LNCaP clone FGC (cell line): Measurements from ENCODE around the gene CIDEC.
"Not testable (repeated sequence)": the region's sequence is repeated elsewhere in the genome, so short reads cannot be mapped to it uniquely, and the experiment has no call there.

Source experiments
- DNase-seq: peaks from one replicate; pipeline ENCODE4 v3.0.0-alpha.2; 2011; ENCODE audit warnings: low read depth
- H3K4me3 ChIP-seq: 2 replicates; pipeline ENCODE4 v1.5.1; 2011; ENCODE audit warnings: mild to moderate bottlenecking, low read depth, low read length, control low read depth
- TF ChIP-seq, protein P1 (sequence below): IDR thresholded peaks from 2 replicates; pipeline ENCODE4 v1.5.1; 2012; ENCODE audit warnings: mild to moderate bottlenecking; ENCODE audit not compliant: control insufficient read depth, insufficient read depth; ENCODE audit errors: extremely low read depth

The CIDEC gene

DNA sequence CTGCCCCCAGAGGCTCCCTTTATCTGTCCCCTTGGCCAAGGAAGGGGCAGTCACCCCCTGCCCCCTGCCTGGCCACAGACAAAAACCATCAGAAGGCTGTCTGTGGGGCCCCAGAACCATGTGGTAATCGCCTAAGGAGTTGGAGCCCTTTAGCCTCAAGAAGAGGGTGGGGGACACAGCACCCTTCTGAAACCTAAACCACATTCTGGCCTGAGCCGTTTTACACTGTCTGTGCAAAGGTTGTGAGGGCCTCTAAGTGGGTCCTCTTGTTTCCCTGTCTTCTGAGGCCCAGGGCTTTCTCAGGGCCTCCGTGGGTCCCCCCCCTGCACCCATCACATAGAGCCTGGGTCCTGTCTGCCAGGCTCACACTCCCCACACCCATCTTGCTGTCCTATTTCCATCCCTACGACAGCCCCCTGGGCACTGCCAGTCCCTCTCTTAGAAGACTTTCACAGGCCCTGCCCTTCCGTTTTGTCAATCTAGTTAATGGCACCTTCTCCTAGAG is 18.4 kb downstream of the CIDEC start:
- no peak overlapping the region for H3K4me3 ChIP-seq
- DNase-seq, result no peak
- TF ChIP-seq, protein P1, sequence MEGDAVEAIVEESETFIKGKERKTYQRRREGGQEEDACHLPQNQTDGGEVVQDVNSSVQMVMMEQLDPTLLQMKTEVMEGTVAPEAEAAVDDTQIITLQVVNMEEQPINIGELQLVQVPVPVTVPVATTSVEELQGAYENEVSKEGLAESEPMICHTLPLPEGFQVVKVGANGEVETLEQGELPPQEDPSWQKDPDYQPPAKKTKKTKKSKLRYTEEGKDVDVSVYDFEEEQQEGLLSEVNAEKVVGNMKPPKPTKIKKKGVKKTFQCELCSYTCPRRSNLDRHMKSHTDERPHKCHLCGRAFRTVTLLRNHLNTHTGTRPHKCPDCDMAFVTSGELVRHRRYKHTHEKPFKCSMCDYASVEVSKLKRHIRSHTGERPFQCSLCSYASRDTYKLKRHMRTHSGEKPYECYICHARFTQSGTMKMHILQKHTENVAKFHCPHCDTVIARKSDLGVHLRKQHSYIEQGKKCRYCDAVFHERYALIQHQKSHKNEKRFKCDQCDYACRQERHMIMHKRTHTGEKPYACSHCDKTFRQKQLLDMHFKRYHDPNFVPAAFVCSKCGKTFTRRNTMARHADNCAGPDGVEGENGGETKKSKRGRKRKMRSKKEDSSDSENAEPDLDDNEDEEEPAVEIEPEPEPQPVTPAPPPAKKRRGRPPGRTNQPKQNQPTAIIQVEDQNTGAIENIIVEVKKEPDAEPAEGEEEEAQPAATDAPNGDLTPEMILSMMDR, result no peak

DNA sequence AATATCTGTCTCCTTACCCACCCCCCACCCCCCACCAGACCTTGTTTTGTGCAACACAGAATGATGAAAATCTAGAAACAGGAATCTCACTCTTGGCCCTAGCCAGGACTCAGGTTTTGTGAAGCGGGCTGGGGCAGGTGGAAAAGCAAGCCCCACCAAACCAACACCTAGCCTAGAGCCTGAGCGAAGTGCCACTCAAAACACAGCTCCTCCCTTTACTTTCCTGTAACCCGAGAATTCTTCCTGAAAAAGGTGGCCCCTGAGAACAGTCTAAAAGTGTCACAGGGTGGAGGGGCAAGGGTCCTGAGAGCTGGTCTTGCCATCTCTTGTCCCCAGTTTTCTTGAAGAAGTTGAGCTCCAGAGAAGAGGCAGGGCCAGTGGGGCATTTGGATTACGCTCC is 18.9 kb downstream of the CIDEC start:
- DNase-seq, result no peak

DNA sequence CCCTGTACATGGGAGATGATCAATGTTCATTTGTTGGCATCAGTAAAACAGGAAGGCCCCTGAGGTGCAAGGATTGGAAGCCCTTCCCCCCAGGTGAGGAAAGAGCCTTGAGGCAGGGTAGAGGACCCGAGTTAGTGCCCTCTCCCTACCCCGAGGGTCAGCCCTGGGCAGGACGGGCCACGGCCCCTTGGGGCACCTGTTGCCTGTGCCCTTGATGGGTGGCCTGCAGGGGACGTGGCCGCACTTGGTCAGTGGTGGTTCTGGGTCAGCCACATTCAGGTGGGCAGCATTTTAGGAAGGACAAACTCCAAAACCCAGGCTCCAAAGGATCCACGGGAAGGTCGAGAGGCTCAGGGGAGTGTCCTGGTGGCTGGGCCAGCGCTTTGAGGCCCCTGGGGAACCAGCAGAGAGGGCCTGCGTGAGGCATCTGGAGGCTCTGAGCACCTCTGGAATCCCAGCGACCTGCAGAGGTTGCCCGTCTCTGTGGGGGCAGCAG is 20.5 kb downstream of the CIDEC start:
- no peak overlapping the region for H3K4me3 ChIP-seq
- DNase-seq, result no peak
- TF ChIP-seq, protein P1, result no peak

More for the DNA sequence above, 18.9 kb downstream of the CIDEC start:
- no peak overlapping the region for H3K4me3 ChIP-seq
- TF ChIP-seq, protein P1, result no peak

DNA sequence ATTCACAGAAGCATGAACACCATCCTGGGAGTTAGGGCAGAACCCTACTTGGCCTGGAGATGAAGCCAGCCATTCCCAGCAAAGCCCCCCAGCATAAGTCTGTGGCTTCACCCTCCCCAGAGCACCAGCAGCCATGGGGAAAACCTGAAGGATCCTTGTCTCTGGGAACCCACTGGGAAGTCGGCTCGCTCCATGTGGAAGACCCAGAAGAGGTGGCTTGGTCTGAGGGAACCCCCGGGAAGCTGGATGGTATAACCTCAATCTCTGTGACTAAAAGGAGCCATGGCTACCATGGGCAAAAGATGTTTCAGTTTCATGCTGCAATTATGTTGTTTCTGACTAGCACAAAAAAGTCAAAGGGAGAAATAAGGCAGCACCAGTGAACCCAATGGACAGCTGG is 24.5 kb downstream of the CIDEC start:
- H3K4me3 ChIP-seq, result no peak overlapping the region
- TF ChIP-seq, protein P1, result no peak
- no peak for DNase-seq

DNA sequence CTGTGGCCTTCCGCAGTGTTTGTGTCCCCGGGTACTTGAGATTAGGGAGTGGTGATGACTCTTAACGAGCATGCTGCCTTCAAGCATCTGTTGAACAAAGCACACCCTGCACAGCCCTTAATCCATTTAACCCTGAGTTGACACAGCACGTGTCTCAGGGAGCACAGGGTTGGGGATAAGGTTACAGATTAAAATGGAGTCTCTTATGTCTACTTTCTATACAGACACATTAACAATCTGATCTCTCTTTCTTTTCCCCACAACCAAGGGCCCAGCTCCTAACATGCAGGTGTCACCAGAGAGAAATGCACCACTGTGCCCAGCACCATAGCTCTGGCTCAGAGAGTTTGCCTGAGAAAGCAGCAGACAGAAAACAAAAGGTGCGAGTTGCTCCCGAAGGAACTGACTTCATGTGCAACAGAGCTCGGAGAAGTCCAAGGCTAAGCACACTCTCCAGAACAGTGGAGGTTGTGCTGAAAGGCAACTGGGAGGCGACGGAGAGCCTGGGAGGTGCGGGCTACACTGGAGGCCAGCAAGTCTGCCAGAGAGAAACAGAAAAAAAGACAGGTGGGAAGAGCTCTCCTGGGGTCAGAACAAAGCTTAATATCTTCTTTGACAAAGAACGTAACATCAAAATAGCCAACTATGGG is 25.6 kb downstream of the CIDEC start:
- not testable (repeated sequence) for DNase-seq, H3K4me3 ChIP-seq

DNA sequence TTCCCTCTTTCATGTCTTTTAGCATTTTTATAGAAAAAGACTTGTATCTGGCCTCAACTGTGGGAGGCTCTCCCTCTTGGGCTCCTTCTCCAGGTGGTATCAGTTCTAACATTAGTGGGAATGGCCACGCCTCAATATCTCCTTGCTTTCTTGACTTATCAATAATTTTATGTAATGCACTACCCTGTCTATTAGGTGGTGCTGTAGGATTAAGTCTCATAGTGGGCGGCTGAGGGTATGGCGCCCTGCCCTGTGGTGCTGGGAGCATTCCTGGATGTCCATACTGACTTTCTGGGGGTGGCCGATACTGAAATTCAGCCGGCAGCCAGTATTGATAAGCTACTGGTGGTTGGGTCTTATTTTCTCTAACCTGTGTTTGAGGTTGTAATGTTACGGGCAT is 27.5 kb downstream of the CIDEC start:
- no peak for DNase-seq
- TF ChIP-seq, protein P1, result no peak

DNA sequence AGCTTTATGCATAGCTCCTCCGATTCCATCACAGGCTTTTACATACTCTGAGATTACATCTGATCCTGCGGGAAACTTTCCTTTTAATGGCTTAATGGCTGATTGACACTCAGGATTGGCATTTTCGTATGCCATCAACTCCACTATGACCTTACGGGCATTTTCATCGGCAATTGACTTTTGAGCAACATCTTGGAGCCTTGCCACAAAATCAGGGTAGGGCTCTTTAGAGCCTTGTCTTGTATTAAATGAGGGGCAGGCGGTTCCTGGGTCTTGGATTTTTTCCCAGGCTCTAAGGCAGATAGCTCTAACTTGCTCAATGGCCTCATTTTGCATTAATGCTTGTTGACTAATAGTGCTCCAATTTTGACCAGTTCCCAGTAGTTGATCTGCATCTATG is 28.1 kb downstream of the CIDEC start:
- not testable (repeated sequence) for DNase-seq

More for the DNA sequence above, 27.5 kb downstream of the CIDEC start:
- no peak overlapping the region for H3K4me3 ChIP-seq

DNA sequence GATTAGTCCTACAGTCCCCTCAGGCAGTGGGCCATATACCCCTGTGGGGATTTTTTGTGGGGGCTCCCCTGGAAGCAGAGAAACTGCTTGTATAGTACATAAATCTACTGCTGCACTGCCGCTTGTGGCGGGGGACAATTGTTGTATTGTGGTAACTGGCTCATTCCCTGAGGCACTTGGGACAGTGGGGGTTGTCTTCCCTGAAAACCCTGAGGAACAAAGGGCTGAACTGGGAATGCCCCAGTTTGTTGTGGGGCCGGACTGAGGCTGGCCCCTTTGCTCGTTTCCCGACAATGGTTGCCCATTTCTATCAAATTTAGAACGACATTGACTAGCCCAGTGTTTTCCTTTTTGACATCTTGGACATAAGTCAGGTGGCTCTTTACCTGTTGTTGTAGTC is 28.7 kb downstream of the CIDEC start:
- H3K4me3 ChIP-seq, DNase-seq: not testable (repeated sequence)

More for the DNA sequence above, 28.1 kb downstream of the CIDEC start:
- not testable (repeated sequence) for H3K4me3 ChIP-seq

DNA sequence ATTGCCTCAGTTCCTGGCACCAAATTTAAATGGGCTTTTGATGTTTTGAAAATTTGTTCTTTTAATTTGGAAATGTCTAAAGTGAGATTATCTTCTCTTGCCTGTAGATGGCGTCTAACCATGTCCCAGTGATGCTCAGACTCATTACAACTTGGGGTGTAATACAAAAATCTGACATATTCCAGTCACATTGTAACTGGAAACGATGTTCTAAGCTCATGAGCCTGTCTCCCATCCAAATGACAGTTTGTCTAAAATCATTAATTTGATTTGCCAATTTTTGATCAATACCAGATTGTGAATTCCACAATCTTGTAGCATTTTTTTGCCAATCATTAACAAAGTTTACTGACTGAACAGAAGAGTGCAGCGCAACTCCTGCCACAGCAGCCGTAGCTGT is 31.2 kb downstream of the CIDEC start:
- not testable (repeated sequence) for H3K4me3 ChIP-seq, DNase-seq
- TF ChIP-seq, protein P1, result peak; percentile 55

DNA sequence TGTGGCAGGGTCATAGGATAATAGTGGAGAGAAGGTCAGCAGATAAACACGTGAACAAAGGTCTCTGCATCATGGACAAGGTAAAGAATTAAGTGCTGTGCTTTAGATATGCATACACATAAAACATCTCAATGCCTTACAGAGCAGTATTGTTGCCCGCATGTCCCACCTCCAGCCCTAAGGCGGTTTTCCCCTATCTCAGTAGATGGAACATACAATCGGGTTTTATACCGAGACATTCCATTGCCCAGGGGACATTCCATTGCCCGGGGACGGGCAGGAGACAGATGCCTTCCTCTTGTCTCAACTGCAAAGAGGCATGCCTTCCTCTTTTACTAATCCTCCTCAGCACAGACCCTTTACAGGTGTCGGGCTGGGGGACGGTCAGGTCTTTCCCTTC is 32.2 kb downstream of the CIDEC start:
- not testable (repeated sequence) for H3K4me3 ChIP-seq, DNase-seq
